Gastroesophageal sphincter (tissue), 2 donors: ENCODE data around the gene CALB2.
"Not testable (repeated sequence)": the region's sequence is repeated elsewhere in the genome, so short reads cannot be mapped to it uniquely, and the experiment has no call there.

Experiments
- EP300 ChIP-seq: sonication (generic); formaldehyde crosslinking; IDR thresholded peaks from one replicate; pipeline ENCODE4 v1.6.1; 2017; ENCODE audit warnings: antibody characterized with exemption, mild to moderate bottlenecking
- POLR2AphosphoS5 ChIP-seq: sonication (generic); formaldehyde crosslinking; IDR thresholded peaks from one replicate; pipeline ENCODE4 v1.6.1; 2017; ENCODE audit warnings: antibody characterized with exemption

GRCh38 chr16:71313591-71313990 lies 44.9 kb upstream of the CALB2 start:
- not testable (repeated sequence) for TF ChIP-seq EP300, POLR2AphosphoS5
